ENCODE results near the gene TBC1D9.

Gene TBC1D9

GRCh38 chr4:140718241-140718952, 37.8 kb downstream of the TBC1D9 start (continued):
- TF ChIP-seq ZNF202 (tag by site-specific recombination; IDR thresholded peaks at IDR 0.05; ENCODE audit: borderline replicate concordance) (no peak), KLF9 (tag by site-specific recombination; IDR thresholded peaks at IDR 0.05; ENCODE audit: low read depth) (no peak), ZNF549 (tag by site-specific recombination; IDR thresholded peaks at IDR 0.05) (no peak), ZNF157 (tag by site-specific recombination; IDR thresholded peaks at IDR 0.05) (no peak), ZBTB20 (tag by site-specific recombination; IDR thresholded peaks at IDR 0.05) (no peak), FEZF1 (tag by site-specific recombination; IDR thresholded peaks at IDR 0.05) (no peak)

- Histone ChIP-seq H3K9me3 (ENCODE audit: control insufficient read depth, insufficient read depth, low read depth, low read length) (no peaks in the 10 kb centered on the region), H3K27ac (ENCODE audit: extremely low read depth, low read depth, low read length) (no peak overlapping the region), H3K36me3 (ENCODE audit: control insufficient read depth in 2 of 2, insufficient read depth in 1 of 2, low read length in 2 of 2) (no peaks in the 10 kb centered on the region), H3K4me3 (ENCODE audit: low read depth, low read length) (no peak overlapping the region), H3K4me1 (ENCODE audit: control insufficient read depth, insufficient read depth, low read length) (no peaks in the 10 kb centered on the region)
- CTCF ChIA-PET: no interaction called here
- no peak for TF ChIP-seq ZNF19 (tag by site-specific recombination; IDR thresholded peaks at IDR 0.05; ENCODE audit: low read depth)
- no peak for TF ChIP-seq ZNF658 (tag by site-specific recombination; IDR thresholded peaks at IDR 0.05)
- TF ChIP-seq ZFHX2 (tag by site-specific recombination; conservative IDR thresholded peaks at IDR 0.05): no peak
- TF ChIP-seq ZBTB21 (tag by site-specific recombination; IDR thresholded peaks at IDR 0.05): no peak
- no peak for TF ChIP-seq ZNF621 (tag by site-specific recombination; IDR thresholded peaks at IDR 0.05)
- no peak for TF ChIP-seq ZNF76 (tag by site-specific recombination; IDR thresholded peaks at IDR 0.05; ENCODE audit: borderline replicate concordance, low read depth)
- no peak for TF ChIP-seq ZNF114 (tag by site-specific recombination; IDR thresholded peaks at IDR 0.05)
- TF ChIP-seq ZFP41 (tag by site-specific recombination; IDR thresholded peaks at IDR 0.05; ENCODE audit: borderline replicate concordance): no peak
- TF ChIP-seq ZNF423 (tag by site-specific recombination; IDR thresholded peaks at IDR 0.05): no peak
- no peak for TF ChIP-seq ZNF585B (tag by site-specific recombination; IDR thresholded peaks at IDR 0.05)
- no peak for TF ChIP-seq ZNF704 (tag by site-specific recombination; IDR thresholded peaks at IDR 0.05)
- no peak for TF ChIP-seq ZSCAN4 (tag by site-specific recombination; IDR thresholded peaks at IDR 0.05)
- TF ChIP-seq ZNF837 (tag by site-specific recombination; IDR thresholded peaks at IDR 0.05): no peak
- TF ChIP-seq ZNF768 (tag by site-specific recombination; IDR thresholded peaks at IDR 0.05): no peak
- TF ChIP-seq ZNF830 (tag by site-specific recombination; IDR thresholded peaks at IDR 0.05; ENCODE audit: low read depth): no peak
- TF ChIP-seq ZNF701 (tag by site-specific recombination; IDR thresholded peaks at IDR 0.05): no peak
- no peak for TF ChIP-seq ZNF23 (tag by site-specific recombination; IDR thresholded peaks at IDR 0.05; ENCODE audit: borderline replicate concordance)
- TF ChIP-seq ZBTB44 (tag by site-specific recombination; IDR thresholded peaks at IDR 0.05): no peak
- TF ChIP-seq MZF1 (tag by site-specific recombination; IDR thresholded peaks at IDR 0.05; ENCODE audit: borderline replicate concordance): no peak
- TF ChIP-seq ZNF394 (tag by site-specific recombination; IDR thresholded peaks at IDR 0.05; ENCODE audit: borderline replicate concordance): no peak
- POLR2A ChIA-PET: no interaction called here
Measured at GRCh38 chr4:140717313-140717712, 38.9 kb downstream of the TBC1D9 start.

Measured in HEK293 (cell line).